Bronchial epithelial cell (primary cell): ENCODE results near the gene OSBPL8. TPM values are rescaled to one million over a fixed set of nuclear protein-coding genes. Genes with fewer than 3 reads are reported as not detected.
"Not testable (repeated sequence)": the region's sequence is repeated elsewhere in the genome, so short reads cannot be mapped to it uniquely, and the experiment has no call there.

Source experiments
- DNase-seq: peaks from one replicate; pipeline ENCODE4 v3.0.0-alpha.2; 2010; ENCODE audit warnings: low read depth
- FAIRE-seq: peaks from 2 replicates; lab custom pipeline; 2011; peaks lifted over from hg19 to GRCh38; lab: Jason Lieb, UNC
- H3K27me3 ChIP-seq: 2 replicates; pipeline ENCODE4 v1.5.1; 2011; ENCODE audit warnings: low read length; ENCODE audit not compliant: control insufficient read depth, insufficient read depth
- H3K36me3 ChIP-seq: 2 replicates; pipeline ENCODE4 v1.5.1; 2011; ENCODE audit warnings: low read length; ENCODE audit not compliant: control insufficient read depth, insufficient read depth
- H3K4me3 ChIP-seq: 2 replicates; pipeline ENCODE4 v1.5.1; 2011; ENCODE audit warnings: mild to moderate bottlenecking, low read depth, low read length, control low read depth
- total RNA-seq: library from RNA; depleted of rRNA; stranded (reverse); fragments of >200 nt; gene quantifications from 2 replicates; pipeline ENCODE4 v1.2.1, GENCODE V29; 2014
- TF ChIP-seq, protein P1 (sequence below): IDR thresholded peaks from 2 replicates; pipeline ENCODE4 v1.5.1; 2011; ENCODE audit warnings: mild to moderate bottlenecking, moderate library complexity, low read length, control low read depth, inconsistent platforms; ENCODE audit not compliant: insufficient read depth, severe bottlenecking

OSBPL8 gene
- total RNA-seq, 1 donor from 2014 or later: 63.7 TPM

- no peaks in the 10 kb centered on the region for H3K36me3 ChIP-seq
- DNase-seq: no peak
- TF ChIP-seq, protein P1, sequence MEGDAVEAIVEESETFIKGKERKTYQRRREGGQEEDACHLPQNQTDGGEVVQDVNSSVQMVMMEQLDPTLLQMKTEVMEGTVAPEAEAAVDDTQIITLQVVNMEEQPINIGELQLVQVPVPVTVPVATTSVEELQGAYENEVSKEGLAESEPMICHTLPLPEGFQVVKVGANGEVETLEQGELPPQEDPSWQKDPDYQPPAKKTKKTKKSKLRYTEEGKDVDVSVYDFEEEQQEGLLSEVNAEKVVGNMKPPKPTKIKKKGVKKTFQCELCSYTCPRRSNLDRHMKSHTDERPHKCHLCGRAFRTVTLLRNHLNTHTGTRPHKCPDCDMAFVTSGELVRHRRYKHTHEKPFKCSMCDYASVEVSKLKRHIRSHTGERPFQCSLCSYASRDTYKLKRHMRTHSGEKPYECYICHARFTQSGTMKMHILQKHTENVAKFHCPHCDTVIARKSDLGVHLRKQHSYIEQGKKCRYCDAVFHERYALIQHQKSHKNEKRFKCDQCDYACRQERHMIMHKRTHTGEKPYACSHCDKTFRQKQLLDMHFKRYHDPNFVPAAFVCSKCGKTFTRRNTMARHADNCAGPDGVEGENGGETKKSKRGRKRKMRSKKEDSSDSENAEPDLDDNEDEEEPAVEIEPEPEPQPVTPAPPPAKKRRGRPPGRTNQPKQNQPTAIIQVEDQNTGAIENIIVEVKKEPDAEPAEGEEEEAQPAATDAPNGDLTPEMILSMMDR: no peak
- FAIRE-seq: no peak
- H3K27me3 ChIP-seq: no peaks in the 10 kb centered on the region
- no peak overlapping the region for H3K4me3 ChIP-seq
Measured at GRCh38 chr12:76506149-76506548, 53.4 kb downstream of the OSBPL8 start.

DNA sequence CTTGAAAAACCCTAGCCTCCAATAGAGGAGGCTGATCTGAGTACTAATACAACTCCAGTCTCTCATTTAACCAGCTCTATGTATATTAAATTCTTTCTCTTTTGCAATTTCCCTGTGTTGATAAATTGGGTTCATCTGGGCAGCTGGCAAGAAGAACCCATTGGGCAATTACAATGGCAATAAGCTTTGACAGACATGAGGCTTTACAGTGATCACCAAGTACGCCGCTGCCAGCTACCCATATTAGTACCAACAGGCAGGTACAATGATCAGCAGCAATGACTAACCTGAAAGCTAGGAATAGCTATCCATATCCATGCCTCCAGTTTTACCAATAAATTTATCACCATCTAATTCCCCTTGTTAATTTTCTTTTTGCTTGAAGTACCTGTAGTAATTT lies 54.5 kb downstream of the OSBPL8 start:
- FAIRE-seq (no peak), DNase-seq (no peak)
- Histone ChIP-seq H3K27me3 (no peaks in the 10 kb centered on the region), H3K36me3 (no peaks in the 10 kb centered on the region), H3K4me3 (no peak overlapping the region)
- TF ChIP-seq, protein P1: no peak

- H3K4me3 ChIP-seq: no peak overlapping the region
- TF ChIP-seq, protein P1: no peak
- no peaks in the 10 kb centered on the region for H3K27me3 ChIP-seq
- DNase-seq: no peak
- no peak for FAIRE-seq
- no peaks in the 10 kb centered on the region for H3K36me3 ChIP-seq
Measured at GRCh38 chr12:76504606-76505005, 55.0 kb downstream of the OSBPL8 start.

DNA sequence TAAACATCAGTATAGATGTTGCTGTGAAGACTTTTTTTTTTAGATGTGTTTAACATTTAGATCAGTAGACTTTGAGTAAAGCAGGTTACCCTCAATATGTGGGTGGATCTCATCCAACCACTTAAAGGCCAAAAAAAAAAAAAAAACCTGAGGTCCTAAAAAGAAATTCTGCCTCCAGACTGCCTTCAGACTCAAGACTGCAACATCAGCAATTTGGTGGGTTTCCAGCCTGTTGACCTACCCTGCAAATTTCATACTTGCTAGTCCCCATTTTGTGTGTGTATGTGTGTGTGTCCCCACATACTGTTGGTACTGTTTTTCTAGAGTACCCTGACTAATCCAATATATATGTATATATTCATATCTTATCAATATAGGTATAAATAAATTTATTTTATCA lies 55.6 kb downstream of the OSBPL8 start:
- TF ChIP-seq, protein P1: no peak
- no peak overlapping the region for H3K4me3 ChIP-seq
- H3K36me3 ChIP-seq: no peaks in the 10 kb centered on the region
- DNase-seq (no peak), FAIRE-seq (no peak)
- no peaks in the 10 kb centered on the region for H3K27me3 ChIP-seq

DNA sequence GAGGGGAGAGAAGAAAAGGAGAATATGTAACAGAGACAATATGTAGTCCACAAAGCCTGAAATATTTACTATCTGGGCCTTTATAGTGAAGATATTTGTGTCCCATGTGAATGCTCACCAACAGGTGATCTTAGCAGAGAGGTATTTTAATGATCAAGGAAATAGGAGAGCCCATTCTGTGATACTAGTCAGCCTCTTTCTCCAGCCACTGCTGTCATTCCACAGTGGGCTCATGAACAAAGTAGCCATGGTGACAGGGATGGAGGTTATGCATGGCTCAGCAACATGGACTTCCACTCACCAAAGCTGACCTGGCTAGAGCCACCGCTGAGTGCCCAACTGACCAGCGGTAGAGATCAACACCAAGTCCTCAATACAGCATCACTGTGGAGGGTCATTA lies 58.2 kb downstream of the OSBPL8 start:
- TF ChIP-seq, protein P1: no peak
- DNase-seq: no peak
- FAIRE-seq: no peak
- Histone ChIP-seq H3K36me3 (no peaks in the 10 kb centered on the region), H3K27me3 (no peaks in the 10 kb centered on the region), H3K4me3 (no peak overlapping the region)

GRCh38 chr12:76499136-76499535 lies 60.4 kb downstream of the OSBPL8 start:
- not testable (repeated sequence) for H3K36me3 ChIP-seq, DNase-seq, H3K27me3 ChIP-seq, H3K4me3 ChIP-seq, FAIRE-seq
